Nephron progenitor cell (in vitro differentiated cells): ENCODE data around the gene ZFP62.
A peak's percentile ranks its signal among the peaks of the same experiment; 100 is the strongest.

Experiments
- DNase-seq: peaks from one replicate; pipeline ENCODE4 v3.0.0; 2021
- H3K27ac Mint-ChIP-seq: 2 replicates; pipeline ENCODE4 v1.8.0; 2021; ENCODE audit warnings: mild to moderate bottlenecking, moderate library complexity, mixed read lengths
- H3K27me3 Mint-ChIP-seq: 2 replicates; pipeline ENCODE4 v1.8.0; 2021; ENCODE audit warnings: mild to moderate bottlenecking, low read depth, mixed read lengths; ENCODE audit not compliant: poor library complexity
- H3K36me3 Mint-ChIP-seq: 2 replicates; pipeline ENCODE4 v1.8.0; 2021; ENCODE audit warnings: low read depth, mixed read lengths
- H3K4me1 Mint-ChIP-seq: 2 replicates; pipeline ENCODE4 v1.8.0; 2021; ENCODE audit warnings: mixed read lengths
- H3K4me3 Mint-ChIP-seq: 2 replicates; pipeline ENCODE4 v1.8.0; 2021; ENCODE audit warnings: mild to moderate bottlenecking, moderate library complexity, mixed read lengths
- H3K9me3 Mint-ChIP-seq: 2 replicates; pipeline ENCODE4 v1.8.0; 2021; ENCODE audit warnings: mild to moderate bottlenecking, moderate library complexity, mixed read lengths
- CTCF ChIP-seq: fragments of 200-600 bp; sonication (generic); IDR thresholded peaks from 2 replicates; pipeline ENCODE4 v1.5.0; 2021; ENCODE audit warnings: antibody characterized with exemption

The ZFP62 gene

GRCh38 chr5:180875860-180876426 lies 14.9 kb upstream of the ZFP62 start:
- Mint-ChIP-seq H3K36me3 (no peaks in the 10 kb centered on the region), H3K4me3 (no peak overlapping the region), H3K4me1 (peaks cover 7% of the 10 kb centered on the region), H3K27me3 (peaks cover 21% of the 10 kb centered on the region), H3K9me3 (peaks cover 4% of the 10 kb centered on the region), H3K27ac (no peak overlapping the region)
- no peak for DNase-seq
- no peak for TF ChIP-seq CTCF

GRCh38 chr5:180874804-180875582 lies 13.9 kb upstream of the ZFP62 start:
- Mint-ChIP-seq H3K4me1 (peaks cover 7% of the 10 kb centered on the region), H3K27ac (peak overlapping the region; percentile 92), H3K27me3 (peaks cover 24% of the 10 kb centered on the region), H3K4me3 (no peak overlapping the region), H3K9me3 (peaks cover 3% of the 10 kb centered on the region), H3K36me3 (no peaks in the 10 kb centered on the region)
- no peak for TF ChIP-seq CTCF
- no peak for DNase-seq

- DNase-seq, result no peak
- Mint-ChIP-seq H3K27ac (no peak overlapping the region), H3K9me3 (peaks cover 3% of the 10 kb centered on the region)
Observed at GRCh38 chr5:180873615-180874520, 12.8 kb upstream of the ZFP62 start.

GRCh38 chr5:180872419-180872818 lies 11.3 kb upstream of the ZFP62 start:
- no peaks in the 10 kb centered on the region for H3K9me3 Mint-ChIP-seq
- no peaks in the 10 kb centered on the region for H3K36me3 Mint-ChIP-seq
- H3K27ac Mint-ChIP-seq, result no peak overlapping the region
- peaks cover 18% of the 10 kb centered on the region for H3K27me3 Mint-ChIP-seq
- no peak for DNase-seq
- H3K4me3 Mint-ChIP-seq, result no peak overlapping the region
- H3K4me1 Mint-ChIP-seq, result peaks cover 12% of the 10 kb centered on the region
- no peak for TF ChIP-seq CTCF

More at GRCh38 chr5:180873615-180874520, 12.8 kb upstream of the ZFP62 start:
- H3K4me1 Mint-ChIP-seq, result peaks cover 9% of the 10 kb centered on the region
- H3K4me3 Mint-ChIP-seq, result no peak overlapping the region
- no peak for TF ChIP-seq CTCF
- peaks cover 21% of the 10 kb centered on the region for H3K27me3 Mint-ChIP-seq
- H3K36me3 Mint-ChIP-seq, result no peaks in the 10 kb centered on the region

DNA sequence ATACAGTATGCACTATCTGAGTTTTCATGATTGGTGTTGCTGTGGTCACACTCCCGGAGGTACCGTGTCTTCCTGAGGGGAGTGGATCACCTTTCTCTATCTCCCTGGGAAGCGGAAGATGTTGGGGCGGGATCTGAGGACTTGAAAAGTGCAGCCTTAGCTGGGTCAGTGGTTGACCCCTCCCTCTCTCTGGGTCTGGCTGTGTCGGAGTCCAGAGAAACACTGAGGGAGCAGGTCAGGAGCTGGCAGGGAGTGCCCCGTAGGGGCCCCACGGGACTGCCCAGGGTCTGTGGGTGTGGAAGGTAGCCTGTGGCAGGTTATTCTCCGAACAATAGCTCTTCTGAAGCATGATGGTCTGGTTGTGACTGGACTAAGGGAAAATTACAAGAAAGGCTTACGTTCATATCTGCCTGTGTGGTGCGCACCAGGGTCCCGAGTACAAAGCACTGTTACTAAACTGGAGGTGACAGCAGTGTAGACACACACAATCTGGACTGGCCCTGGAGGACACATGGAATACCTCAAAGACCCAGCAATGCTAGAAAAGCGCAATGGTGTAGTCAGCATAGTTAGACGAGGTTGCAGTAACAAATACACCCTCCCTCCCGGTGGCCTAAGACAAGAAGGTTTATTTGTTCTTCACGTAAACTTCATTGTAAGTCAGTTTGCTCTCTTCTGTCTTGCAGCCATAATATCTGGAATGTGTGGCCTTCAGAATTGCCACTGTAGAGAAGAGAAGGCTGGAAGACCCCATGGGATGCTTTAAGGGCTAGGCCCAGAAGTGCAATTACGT lies 9.4 kb upstream of the ZFP62 start:
- H3K27ac Mint-ChIP-seq, result no peak overlapping the region
- no peak overlapping the region for H3K4me3 Mint-ChIP-seq
- peaks cover 12% of the 10 kb centered on the region for H3K4me1 Mint-ChIP-seq
- no peak for DNase-seq
- H3K9me3 Mint-ChIP-seq, result no peaks in the 10 kb centered on the region
- peaks cover 25% of the 10 kb centered on the region for H3K27me3 Mint-ChIP-seq
- no peaks in the 10 kb centered on the region for H3K36me3 Mint-ChIP-seq
- no peak for TF ChIP-seq CTCF
